ENCODE results near the gene LMF1.
A peak's percentile ranks its signal among the peaks of the same experiment; 100 is the strongest.

LMF1 gene

DNA sequence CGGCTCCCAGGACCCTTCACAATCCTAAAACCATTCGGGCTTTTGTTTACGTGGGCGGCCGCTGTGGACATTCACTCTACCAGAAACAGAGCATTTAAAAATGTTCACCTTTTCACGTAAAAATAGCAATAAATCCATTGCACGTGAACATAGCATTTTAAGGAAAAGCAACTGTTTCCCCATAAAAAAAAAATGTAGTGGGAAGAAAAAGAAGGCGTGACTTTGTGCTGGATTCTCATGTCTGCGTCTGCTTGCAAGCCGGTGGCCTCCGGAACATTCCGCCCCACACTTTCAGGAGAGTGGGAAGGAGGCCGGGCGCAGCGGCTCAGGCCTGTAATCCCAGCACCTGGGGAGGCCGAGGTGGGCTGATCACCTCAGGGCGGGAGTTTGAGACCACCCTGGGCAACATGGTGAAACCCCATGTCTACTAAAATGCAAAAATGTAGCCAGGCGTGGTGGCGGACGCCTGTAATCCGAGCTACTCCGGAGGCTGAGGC is 156.8 kb downstream of the LMF1 start:
- DNase-seq (ENCODE audit: low spot score): no peak
- Histone ChIP-seq H3K9me3 (ENCODE audit: severe bottlenecking) (no peaks in the 10 kb centered on the region), H3K4me3 (ENCODE audit: severe bottlenecking) (no peak overlapping the region), H3K27ac (ENCODE audit: poor library complexity, severe bottlenecking) (no peak overlapping the region), H3K4me1 (ENCODE audit: insufficient read depth, poor library complexity, severe bottlenecking) (no peaks in the 10 kb centered on the region), H3K36me3 (ENCODE audit: low read depth) (no peaks in the 10 kb centered on the region), H3K27me3 (ENCODE audit: insufficient read depth, poor library complexity, severe bottlenecking) (peaks cover 40% of the 10 kb centered on the region)
- no peak for ATAC-seq (ENCODE audit: low read depth)
- TF ChIP-seq, protein P1, sequence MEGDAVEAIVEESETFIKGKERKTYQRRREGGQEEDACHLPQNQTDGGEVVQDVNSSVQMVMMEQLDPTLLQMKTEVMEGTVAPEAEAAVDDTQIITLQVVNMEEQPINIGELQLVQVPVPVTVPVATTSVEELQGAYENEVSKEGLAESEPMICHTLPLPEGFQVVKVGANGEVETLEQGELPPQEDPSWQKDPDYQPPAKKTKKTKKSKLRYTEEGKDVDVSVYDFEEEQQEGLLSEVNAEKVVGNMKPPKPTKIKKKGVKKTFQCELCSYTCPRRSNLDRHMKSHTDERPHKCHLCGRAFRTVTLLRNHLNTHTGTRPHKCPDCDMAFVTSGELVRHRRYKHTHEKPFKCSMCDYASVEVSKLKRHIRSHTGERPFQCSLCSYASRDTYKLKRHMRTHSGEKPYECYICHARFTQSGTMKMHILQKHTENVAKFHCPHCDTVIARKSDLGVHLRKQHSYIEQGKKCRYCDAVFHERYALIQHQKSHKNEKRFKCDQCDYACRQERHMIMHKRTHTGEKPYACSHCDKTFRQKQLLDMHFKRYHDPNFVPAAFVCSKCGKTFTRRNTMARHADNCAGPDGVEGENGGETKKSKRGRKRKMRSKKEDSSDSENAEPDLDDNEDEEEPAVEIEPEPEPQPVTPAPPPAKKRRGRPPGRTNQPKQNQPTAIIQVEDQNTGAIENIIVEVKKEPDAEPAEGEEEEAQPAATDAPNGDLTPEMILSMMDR (IDR thresholded peaks at IDR 0.05; ENCODE audit: poor library complexity, severe bottlenecking): peak; percentile 52

DNA sequence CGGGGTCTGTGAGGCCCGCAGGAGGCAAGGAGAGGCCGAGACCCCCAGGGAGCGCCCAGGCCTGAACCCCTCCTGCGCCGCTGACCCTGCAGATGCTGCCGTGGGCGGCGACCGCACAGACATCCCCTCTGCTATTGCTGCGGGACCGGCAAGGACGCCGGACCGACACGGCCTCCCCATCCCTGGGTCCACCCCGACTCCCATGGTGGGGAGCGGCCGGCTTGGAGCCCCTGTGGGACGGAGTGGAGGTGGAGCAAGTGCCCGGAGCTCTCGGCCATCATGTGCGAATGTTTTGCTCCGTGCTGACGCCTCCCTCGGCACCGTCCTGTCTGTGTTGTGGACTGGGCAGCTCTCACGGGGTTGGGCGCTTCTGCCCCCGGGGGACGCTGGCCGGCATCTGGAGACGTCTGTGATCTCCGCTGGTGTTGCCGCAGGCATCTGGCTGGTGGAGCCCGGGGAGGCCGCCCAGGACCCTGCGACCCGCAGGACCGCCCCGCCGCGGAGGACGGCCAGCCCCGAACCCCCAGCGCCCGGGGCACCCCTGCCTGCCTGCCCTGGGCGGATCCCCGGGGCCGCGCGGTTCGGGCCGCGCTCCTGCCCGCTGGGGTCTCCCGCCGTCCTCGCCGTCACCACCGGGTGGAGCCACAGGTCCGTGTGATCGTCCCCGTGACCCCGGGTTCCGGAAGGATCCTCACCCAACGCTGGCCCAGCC is 157.4 kb downstream of the LMF1 start:
- DNase-seq (ENCODE audit: low spot score) (no peak), ATAC-seq (ENCODE audit: low read depth) (peak; percentile 59; the same call in 2 of the 3 replicates)
- H3K4me1 ChIP-seq (ENCODE audit: insufficient read depth, poor library complexity, severe bottlenecking): no peaks in the 10 kb centered on the region
- H3K27me3 ChIP-seq (ENCODE audit: insufficient read depth, poor library complexity, severe bottlenecking): peaks cover 40% of the 10 kb centered on the region
- H3K36me3 ChIP-seq (ENCODE audit: low read depth): no peaks in the 10 kb centered on the region
- no peaks in the 10 kb centered on the region for H3K9me3 ChIP-seq (ENCODE audit: severe bottlenecking)
- H3K27ac ChIP-seq (ENCODE audit: poor library complexity, severe bottlenecking): no peak overlapping the region
- peak overlapping the region; percentile 3 for H3K4me3 ChIP-seq (ENCODE audit: severe bottlenecking)
- TF ChIP-seq, protein P1 (IDR thresholded peaks at IDR 0.05; ENCODE audit: poor library complexity, severe bottlenecking): peak; percentile 75

DNA sequence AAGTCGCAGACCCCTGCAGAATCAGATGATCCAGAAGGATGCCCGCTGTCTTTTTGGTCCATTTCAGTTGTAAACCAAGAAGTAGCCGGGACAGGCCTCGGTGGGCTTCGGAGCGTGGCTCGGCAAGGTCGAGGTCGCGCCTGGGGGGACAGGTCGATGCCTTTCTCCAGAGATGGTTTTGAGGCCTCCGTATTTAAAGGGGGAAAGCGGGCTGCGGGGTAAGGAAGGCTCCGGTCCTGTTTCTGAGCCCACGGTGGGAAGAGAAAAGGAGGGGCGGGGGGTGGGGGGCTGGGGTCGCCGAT is 162.7 kb downstream of the LMF1 start:
- H3K9me3 ChIP-seq (ENCODE audit: severe bottlenecking): no peaks in the 10 kb centered on the region
- H3K27ac ChIP-seq (ENCODE audit: poor library complexity, severe bottlenecking): no peak overlapping the region
- H3K36me3 ChIP-seq (ENCODE audit: low read depth): no peaks in the 10 kb centered on the region
- peak overlapping the region; percentile 56 for H3K4me3 ChIP-seq (ENCODE audit: severe bottlenecking)
- ATAC-seq (ENCODE audit: low read depth) (no peak), DNase-seq (ENCODE audit: low spot score) (no peak)
- H3K27me3 ChIP-seq (ENCODE audit: insufficient read depth, poor library complexity, severe bottlenecking): peaks cover 29% of the 10 kb centered on the region
- TF ChIP-seq, protein P1 (IDR thresholded peaks at IDR 0.05; ENCODE audit: poor library complexity, severe bottlenecking): no peak
- no peaks in the 10 kb centered on the region for H3K4me1 ChIP-seq (ENCODE audit: insufficient read depth, poor library complexity, severe bottlenecking)

DNA sequence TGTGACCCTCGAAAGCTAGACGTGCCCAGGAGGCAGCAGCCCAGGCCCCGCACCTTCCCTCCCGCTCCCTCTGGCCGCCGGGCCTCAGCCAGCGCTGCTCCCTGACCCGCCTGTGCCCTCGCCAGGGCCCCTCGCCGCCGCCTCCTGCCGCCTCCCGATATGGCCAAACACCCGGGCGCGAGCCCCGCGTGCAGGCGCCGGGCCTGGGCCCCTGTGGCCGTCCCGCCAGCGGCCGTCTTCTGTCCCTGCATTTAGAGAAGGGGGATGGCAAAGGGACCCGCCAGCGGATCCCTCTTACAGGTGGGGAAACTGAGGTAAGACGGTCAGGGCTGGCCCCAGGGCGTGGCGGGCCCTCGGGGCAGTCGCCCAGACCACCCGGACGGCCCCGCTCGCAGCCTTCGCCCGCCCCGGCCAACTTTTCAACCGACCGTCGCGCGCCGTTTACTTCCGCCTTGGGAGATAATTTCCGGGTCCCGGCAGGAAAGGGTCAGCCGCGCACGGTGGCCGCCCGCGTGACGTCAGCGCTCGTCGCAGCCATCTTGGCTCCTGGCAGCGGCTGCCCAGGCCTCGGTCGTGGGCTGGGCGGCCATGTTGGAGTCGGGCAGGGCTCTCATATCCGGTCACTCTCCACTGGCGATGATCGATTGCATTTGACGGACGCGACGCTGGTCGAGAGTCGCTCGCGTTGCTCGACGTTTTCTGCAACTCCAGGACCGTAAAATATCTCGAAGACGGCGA is 163.3 kb downstream of the LMF1 start:
- Histone ChIP-seq H3K4me1 (ENCODE audit: insufficient read depth, poor library complexity, severe bottlenecking) (no peaks in the 10 kb centered on the region), H3K4me3 (ENCODE audit: severe bottlenecking) (peak overlapping the region; percentile 56), H3K27ac (ENCODE audit: poor library complexity, severe bottlenecking) (peak overlapping the region; percentile 51), H3K27me3 (ENCODE audit: insufficient read depth, poor library complexity, severe bottlenecking) (peaks cover 29% of the 10 kb centered on the region), H3K9me3 (ENCODE audit: severe bottlenecking) (no peaks in the 10 kb centered on the region), H3K36me3 (ENCODE audit: low read depth) (no peaks in the 10 kb centered on the region)
- ATAC-seq (ENCODE audit: low read depth) (peak; percentile 85), DNase-seq (ENCODE audit: low spot score) (no peak)
- TF ChIP-seq, protein P1 (IDR thresholded peaks at IDR 0.05; ENCODE audit: poor library complexity, severe bottlenecking): no peak

DNA sequence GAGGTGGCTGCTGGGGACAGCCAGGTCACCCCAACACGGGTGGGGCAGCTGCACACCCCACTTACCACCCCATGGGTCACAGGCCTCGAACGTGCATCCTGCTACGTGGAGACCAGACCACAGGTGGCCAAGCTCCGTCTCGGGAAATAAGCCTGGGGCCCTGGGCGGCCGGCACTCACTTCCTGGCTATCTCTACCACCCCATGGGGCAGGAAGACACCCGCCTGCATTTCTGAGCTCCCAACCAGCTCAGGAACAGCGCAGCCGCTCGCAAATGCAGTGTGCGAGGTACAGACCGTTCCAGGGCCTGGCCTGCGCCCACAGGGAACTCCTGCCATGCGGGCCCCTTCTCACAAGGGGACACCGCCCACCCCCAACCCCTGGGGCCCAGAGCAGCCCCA is 165.3 kb downstream of the LMF1 start:
- H3K27me3 ChIP-seq (ENCODE audit: insufficient read depth, poor library complexity, severe bottlenecking): peaks cover 39% of the 10 kb centered on the region
- H3K36me3 ChIP-seq (ENCODE audit: low read depth): no peaks in the 10 kb centered on the region
- TF ChIP-seq, protein P1 (IDR thresholded peaks at IDR 0.05; ENCODE audit: poor library complexity, severe bottlenecking): no peak
- DNase-seq (ENCODE audit: low spot score): no peak
- H3K4me3 ChIP-seq (ENCODE audit: severe bottlenecking): no peak overlapping the region
- H3K27ac ChIP-seq (ENCODE audit: poor library complexity, severe bottlenecking): no peak overlapping the region
- H3K9me3 ChIP-seq (ENCODE audit: severe bottlenecking): no peaks in the 10 kb centered on the region
- H3K4me1 ChIP-seq (ENCODE audit: insufficient read depth, poor library complexity, severe bottlenecking): no peaks in the 10 kb centered on the region
- no peak for ATAC-seq (ENCODE audit: low read depth)

All from RWPE2 (cell line).